A172 (cell line): ENCODE data around the gene EIF4A3. TPM values are rescaled to one million over a fixed set of nuclear protein-coding genes. Genes with fewer than 3 reads are reported as not detected.
"Not testable (repeated sequence)": the region's sequence is repeated elsewhere in the genome, so short reads cannot be mapped to it uniquely, and the experiment has no call there.

Source experiments
- DNase-seq: peaks from one replicate; pipeline ENCODE4 v3.0.0-alpha.2; 2015; ENCODE audit warnings: low spot score
- total RNA-seq: library from RNA; depleted of rRNA; stranded (reverse); fragments of >200 nt; shearing (Covaris generic); gene quantifications from 2 replicates; pipeline ENCODE4 v1.2.3, GENCODE V29; 2014

EIF4A3 gene
- total RNA-seq, 1 experiment from 2014 or later = 184 TPM

GRCh38 chr17:80101011-80101945, 45.6 kb downstream of the EIF4A3 start, which contains the start of gene GAA:
TSS of gene GAA (plus strand) at chr17:80101581. CDS start at chr17:80104587, 3,006 bp downstream.
- DNase-seq = peak; percentile 54

- no peak for DNase-seq
Observed at GRCh38 chr17:80100035-80100323, 46.9 kb downstream of the EIF4A3 start.

- no peak for DNase-seq
Observed at GRCh38 chr17:80099291-80100034, 47.5 kb downstream of the EIF4A3 start.

DNA sequence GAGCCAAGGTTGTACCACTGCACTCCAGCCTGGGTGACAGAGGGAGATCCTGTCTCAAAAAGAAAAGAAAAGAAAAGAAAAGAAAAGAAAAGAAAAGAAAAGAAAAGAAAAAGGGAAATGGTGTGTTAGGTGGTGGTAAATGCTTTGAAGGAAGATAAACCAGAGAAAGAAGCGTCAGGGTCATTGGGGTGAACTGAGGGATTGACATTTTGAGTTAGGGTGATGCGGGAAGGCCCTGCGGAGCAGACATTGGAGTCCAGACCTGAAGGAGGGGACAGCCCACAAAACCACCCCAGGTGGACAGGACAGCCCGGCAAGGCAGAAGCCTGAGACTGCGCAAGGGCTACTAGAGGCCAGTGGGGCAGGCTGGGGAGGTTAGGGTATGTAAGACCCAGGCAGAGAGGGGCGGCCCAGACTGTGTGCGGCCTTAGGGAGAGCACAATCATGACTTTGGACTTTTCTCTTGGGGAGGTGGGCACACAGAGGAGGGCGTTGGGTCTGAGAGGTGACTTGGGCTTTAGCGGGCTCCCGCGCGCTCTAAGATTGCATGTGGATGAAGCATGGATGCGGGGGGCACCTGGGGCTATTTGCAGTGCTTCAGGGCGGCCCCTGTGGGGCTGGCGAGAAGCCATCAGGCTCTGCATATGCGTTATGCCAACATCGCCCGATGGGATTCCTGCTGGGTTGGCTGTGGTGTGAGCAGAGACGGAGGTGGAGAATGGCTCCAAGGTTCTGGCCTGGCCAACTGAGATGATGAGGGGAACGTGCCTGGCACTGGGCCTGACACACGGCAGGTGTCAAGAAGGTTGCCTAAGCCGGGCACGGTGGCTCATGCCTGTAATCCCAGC, 48.9 kb downstream of the EIF4A3 start:
- DNase-seq = no peak

DNA sequence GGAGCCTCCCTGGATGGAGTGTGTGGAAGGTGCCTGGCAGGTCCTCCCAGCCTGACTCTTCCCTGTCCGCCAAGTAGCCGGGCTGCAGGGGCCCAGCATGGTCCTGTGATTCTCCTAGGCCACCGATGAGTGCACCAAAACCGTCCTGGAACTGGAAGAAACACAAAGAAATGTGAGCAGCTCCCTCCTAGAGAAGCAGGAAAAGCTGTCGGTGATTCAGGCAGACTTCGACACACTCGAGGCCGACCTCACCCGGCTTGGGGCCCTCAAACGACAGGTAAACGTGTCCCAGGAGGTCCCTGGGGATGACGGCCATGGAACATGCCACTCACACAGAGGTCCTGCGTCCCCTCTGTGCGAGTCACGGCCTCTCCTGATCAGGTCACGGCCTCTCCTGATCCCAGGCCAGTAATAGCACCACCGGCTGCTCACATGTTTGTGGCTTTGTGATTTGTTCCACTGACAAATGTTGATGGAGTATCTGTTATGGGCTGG, 49.8 kb downstream of the EIF4A3 start:
- DNase-seq = no peak

DNA sequence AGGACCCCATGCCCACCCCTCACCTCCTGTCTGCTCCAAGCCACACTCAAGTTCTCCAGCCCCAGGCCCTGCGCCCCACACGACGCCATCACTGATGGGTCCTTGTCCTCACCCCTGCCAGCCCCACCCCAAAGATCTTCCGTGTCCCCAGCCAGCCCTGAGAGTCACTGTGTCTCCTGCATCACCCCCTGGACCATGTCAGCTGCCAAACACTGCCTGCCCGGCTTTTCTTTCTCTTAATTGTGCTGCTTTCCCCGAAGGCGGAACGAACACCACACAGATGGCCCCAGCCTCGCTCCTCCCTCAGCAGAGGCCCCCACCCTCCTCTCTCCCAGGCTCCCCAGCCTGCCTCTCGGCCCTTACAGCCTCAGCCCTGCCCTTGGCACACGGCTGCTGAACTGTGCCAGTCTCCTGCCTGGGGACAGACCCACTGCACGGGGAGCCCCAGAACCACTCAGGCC, 50.3 kb downstream of the EIF4A3 start:
- no peak for DNase-seq

DNA sequence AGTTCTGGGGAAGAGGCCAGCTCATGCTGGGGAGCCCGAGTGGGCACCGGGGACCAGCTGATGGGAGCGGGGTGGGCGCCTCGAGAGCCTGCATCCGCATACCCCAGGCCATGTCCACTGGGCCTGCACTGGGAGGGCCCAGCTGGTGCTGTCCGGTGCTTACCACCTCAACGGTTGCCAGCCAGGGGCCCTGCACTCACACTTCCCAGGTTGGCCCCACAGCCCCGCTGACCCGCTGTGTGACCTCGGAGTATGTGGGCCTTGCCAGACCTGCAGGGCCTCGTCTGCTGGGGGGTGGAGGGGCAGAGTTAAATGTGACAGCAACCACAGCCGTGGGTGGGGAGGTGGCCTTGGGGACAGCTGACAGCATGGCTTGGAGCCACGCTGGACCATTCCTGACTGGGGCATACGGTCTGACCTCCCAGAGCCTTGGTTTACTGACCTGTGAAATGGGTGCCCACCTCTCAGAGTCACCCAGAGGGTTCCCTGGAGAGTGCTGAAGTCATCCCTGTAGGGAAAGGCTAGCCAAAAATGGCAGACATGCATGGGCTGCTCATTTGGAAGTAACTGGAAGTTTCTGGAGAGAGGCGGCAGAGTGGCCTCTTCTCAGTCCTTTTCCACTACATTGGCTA, 51.0 kb downstream of the EIF4A3 start:
- DNase-seq = no peak

GRCh38 chr17:80095038-80095843, 51.7 kb downstream of the EIF4A3 start:
- DNase-seq = no peak

DNA sequence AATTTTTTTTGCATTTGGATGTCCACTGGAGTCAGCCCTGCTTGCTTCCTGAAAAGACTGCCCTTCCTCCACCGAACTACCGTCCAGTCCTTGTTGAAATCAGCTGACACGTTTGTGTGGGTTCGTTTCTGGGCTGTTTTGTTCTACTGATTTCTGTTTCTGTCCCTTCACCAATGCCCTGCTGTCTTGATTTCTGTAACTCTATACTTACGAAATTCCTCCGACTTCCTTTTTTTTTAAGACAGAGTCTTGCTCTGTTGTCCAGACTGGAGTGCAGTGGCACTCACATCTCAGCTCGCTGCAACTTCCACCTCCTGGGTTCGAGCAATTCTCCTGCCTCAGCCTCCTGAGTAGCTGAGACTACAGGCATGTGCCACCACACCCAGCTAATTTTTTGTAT, 54.0 kb downstream of the EIF4A3 start:
- DNase-seq = no peak

DNA sequence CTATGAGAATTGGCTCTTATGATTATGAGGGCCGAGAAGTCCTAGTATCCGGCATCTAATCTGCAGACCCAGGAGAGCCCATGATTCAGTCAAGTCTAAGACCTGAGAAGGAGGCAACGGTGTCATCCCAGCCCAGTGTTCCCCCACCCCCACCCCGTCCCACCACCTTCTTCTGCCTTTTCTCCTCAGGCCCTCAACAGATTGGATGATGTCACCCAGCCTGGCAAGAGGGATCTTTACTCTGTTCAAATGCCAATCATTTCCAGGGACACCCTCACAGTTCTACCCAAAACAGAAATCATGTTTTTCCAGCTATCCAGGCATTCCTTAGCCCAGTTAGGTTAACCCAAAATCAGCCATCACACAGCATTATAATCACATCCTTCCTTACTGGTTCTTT, 55.6 kb downstream of the EIF4A3 start:
- DNase-seq = no peak

DNA sequence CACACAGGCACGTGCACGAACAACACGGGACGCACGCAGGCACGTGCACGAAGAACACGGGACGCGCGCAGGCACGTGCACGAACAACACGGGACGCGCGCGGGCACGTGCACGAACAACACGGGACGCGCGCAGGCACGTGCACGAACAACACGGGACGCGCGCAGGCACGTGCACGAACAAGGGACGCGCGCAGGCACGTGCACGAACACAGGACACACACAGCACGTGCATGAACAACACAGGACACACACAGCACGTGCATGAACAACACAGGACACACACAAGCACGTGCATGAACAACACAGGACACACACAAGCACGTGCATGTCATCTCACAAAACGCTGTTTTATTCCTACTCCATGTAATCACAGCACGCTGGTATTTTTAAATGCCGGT, 56.8 kb downstream of the EIF4A3 start:
- DNase-seq = not testable (repeated sequence)

GRCh38 chr17:80089762-80090161, 57.2 kb downstream of the EIF4A3 start:
- no peak for DNase-seq

DNA sequence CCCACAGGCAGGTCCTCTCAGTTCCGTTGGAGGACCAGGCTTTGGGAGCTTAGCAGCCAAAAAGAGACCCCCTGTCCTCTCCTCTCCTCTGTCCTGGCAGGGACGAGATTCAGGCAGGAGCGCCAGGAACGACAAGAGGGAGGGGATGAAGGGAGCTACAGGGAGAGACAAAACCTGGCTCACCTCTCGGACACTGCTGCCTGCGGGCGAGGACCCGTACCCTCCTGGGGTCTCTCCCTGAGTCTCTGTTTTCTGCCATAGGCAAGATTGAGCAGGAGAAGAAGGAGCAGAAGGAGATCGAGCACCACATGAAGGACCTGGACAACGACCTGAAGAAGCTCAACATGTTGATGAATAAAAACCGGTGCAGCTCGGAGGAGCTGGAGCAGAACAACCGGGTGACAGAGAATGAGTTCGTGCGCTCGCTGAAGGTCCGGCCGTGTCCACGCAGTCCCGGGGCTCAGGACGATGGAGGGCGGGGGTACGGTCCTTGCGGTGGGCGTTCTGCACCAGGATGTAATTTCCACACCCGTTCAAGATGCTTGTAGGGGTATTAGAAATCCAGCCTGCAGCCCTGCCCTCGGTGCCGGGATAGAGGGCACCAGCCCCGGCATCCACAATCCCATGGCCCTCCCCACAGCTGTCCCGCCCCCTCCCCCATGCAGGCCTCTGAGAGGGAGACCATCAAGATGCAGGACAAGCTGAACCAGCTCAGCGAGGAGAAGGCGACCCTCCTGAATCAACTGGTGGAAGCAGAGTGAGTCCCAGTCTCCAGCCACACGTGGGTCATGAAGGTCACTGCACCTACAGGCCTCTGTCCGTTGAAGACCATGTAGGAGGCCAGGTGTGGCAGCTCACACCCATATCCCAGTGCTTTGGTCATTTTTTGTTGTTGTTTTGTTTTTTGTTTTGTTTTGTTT, 59.3 kb downstream of the EIF4A3 start:
- no peak for DNase-seq

DNA sequence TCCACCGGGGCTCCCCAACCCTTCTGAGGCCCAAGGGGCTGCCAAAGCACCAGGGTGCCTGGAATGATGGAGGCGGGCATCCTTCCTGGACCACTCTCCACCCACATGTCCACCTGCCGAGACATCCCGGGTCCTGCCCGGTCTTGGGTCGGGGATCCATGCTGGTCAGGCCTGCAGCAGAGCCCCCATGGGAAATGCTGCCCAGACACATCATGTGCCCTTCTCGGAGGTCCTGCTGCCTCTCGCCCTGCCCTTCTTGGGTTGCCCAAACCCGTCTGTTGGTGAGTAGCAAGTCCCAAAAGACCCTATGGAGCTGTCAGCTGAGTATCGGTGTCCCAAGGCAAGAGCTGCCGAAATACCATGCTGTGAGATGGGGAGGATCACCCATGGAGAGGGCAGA, 60.3 kb downstream of the EIF4A3 start:
- DNase-seq = no peak

GRCh38 chr17:80086081-80086480, 60.8 kb downstream of the EIF4A3 start:
- no peak for DNase-seq

DNA sequence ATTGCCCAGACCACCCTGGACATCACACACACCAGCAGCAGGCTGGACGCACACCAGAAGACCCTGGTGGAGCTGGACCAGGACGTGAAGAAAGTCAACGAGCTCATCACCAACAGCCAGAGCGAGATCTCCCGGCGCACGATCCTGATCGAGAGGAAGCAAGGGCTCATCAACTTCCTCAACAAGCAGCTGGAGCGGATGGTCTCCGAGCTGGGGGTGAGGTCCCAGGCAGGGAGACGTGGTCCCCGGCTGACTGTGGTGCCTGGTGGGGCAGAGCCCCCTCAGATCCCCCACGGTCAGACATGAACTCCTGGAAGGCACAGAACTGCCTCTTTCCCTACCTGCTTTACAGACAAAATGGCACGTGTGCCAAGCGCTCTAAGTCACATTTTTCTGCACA, 62.2 kb downstream of the EIF4A3 start:
- no peak for DNase-seq
